OCI-LY3 (cell line): ENCODE measurements around the gene SVEP1.

Source experiments
- H2AFZ ChIP-seq: fragments of 200-600, 300-600 bp; shearing (Covaris generic); 2 replicates; pipeline ENCODE4 v1.6.0; 2014; ENCODE audit warnings: antibody characterized with exemption, low read depth, low read length
- H3K27ac ChIP-seq: fragments of 200-600, 300-600 bp; sonication (generic); 2 replicates; pipeline ENCODE4 v1.5.1; 2014; ENCODE audit warnings: mild to moderate bottlenecking, low read length, moderate library complexity, mixed read lengths
- H3K27me3 ChIP-seq: fragments of 200-600, 300-600 bp; sonication (generic); 2 replicates; pipeline ENCODE4 v1.6.1; 2014; ENCODE audit warnings: low read depth, low read length, mixed read lengths
- H3K36me3 ChIP-seq: fragments of 200-600, 300-600 bp; sonication (generic); replicated peaks from 2 replicates; pipeline ENCODE3; 2014; ENCODE audit warnings: low read depth, low read length, mixed read lengths
- H3K4me1 ChIP-seq: fragments of 300-600, 200-600 bp; sonication (generic); 2 replicates; pipeline ENCODE4 v1.6.1; 2014; ENCODE audit warnings: low read length, mixed read lengths
- H3K4me2 ChIP-seq: fragments of 200-600, 300-600 bp; sonication (generic); 2 replicates; pipeline ENCODE4 v1.6.1; 2014; ENCODE audit warnings: low read length, mixed read lengths
- H3K4me3 ChIP-seq: fragments of 300-600, 200-600 bp; sonication (generic); 2 replicates; pipeline ENCODE4 v1.5.1; 2014; ENCODE audit warnings: antibody characterized with exemption, mild to moderate bottlenecking, low read length, moderate library complexity
- H3K79me2 ChIP-seq: fragments of 300-600, 200-600 bp; shearing (Covaris generic); 2 replicates; pipeline ENCODE4 v1.6.1; 2014; ENCODE audit warnings: mild to moderate bottlenecking, low read length, mixed read lengths
- H3K9ac ChIP-seq: fragments of 300-600, 200-600 bp; shearing (Covaris generic); 2 replicates; pipeline ENCODE4 v1.6.0; 2014; ENCODE audit warnings: mild to moderate bottlenecking, low read length, moderate library complexity
- H3K9me3 ChIP-seq: fragments of 200-600, 300-600 bp; shearing (Covaris generic); 2 replicates; pipeline ENCODE4 v1.6.1; 2014; ENCODE audit warnings: low read length, mixed read lengths; ENCODE audit not compliant: insufficient read depth
- H4K20me1 ChIP-seq: fragments of 200-600, 300-600 bp; sonication (generic); 2 replicates; pipeline ENCODE4 v1.6.1; 2016; ENCODE audit warnings: low read length, mixed read lengths; ENCODE audit not compliant: insufficient read depth
- EZH2phosphoT487 ChIP-seq: fragments of 200-600 bp; shearing (Covaris generic); IDR thresholded peaks from 2 replicates; pipeline ENCODE4 v1.6.1; 2018; ENCODE audit warnings: antibody characterized with exemption, mixed run types, low read depth
- TF ChIP-seq, protein P1 (sequence below): fragments of 200-600, 300-600 bp; sonication (generic); IDR thresholded peaks from 2 replicates; pipeline ENCODE4 v1.5.1; 2014; ENCODE audit warnings: antibody characterized with exemption, low read length, low read depth

The SVEP1 gene

DNA sequence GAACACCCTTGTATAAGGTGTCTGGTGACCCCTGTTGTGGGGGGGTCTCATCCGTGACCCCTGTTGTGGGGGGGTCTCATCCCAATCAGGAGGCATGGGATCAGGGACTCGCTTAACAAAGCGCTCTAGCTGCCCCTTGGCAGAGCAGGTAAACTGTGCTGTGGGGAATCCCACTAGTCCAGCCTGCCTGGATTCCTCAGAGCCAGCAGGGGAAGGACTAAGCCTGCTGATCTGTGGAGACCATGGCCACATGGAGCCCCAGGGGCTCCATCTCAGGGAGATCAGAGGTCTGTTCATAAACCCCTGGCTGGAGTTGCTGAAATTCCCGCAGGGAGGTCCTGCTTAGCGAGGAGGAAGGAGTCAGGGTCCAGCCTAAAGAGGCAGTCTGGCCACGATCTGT lies 196.1 kb downstream of the SVEP1 start:
- H3K27me3 ChIP-seq: peaks cover 7% of the 10 kb centered on the region; the same call in 1 of the 2 replicates
- H3K4me3 ChIP-seq: no peak overlapping the region
- H3K79me2 ChIP-seq: no peaks in the 10 kb centered on the region
- no peak overlapping the region for H3K9ac ChIP-seq
- H3K36me3 ChIP-seq: no peaks in the 10 kb centered on the region
- H4K20me1 ChIP-seq: no peaks in the 10 kb centered on the region
- H3K9me3 ChIP-seq: no peaks in the 10 kb centered on the region
- H2AFZ ChIP-seq: no peak overlapping the region
- no peak overlapping the region for H3K4me2 ChIP-seq
- H3K4me1 ChIP-seq: no peaks in the 10 kb centered on the region
- TF ChIP-seq, protein P1, sequence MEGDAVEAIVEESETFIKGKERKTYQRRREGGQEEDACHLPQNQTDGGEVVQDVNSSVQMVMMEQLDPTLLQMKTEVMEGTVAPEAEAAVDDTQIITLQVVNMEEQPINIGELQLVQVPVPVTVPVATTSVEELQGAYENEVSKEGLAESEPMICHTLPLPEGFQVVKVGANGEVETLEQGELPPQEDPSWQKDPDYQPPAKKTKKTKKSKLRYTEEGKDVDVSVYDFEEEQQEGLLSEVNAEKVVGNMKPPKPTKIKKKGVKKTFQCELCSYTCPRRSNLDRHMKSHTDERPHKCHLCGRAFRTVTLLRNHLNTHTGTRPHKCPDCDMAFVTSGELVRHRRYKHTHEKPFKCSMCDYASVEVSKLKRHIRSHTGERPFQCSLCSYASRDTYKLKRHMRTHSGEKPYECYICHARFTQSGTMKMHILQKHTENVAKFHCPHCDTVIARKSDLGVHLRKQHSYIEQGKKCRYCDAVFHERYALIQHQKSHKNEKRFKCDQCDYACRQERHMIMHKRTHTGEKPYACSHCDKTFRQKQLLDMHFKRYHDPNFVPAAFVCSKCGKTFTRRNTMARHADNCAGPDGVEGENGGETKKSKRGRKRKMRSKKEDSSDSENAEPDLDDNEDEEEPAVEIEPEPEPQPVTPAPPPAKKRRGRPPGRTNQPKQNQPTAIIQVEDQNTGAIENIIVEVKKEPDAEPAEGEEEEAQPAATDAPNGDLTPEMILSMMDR: no peak
- no peak for TF ChIP-seq EZH2phosphoT487
- H3K27ac ChIP-seq: no peak overlapping the region

DNA sequence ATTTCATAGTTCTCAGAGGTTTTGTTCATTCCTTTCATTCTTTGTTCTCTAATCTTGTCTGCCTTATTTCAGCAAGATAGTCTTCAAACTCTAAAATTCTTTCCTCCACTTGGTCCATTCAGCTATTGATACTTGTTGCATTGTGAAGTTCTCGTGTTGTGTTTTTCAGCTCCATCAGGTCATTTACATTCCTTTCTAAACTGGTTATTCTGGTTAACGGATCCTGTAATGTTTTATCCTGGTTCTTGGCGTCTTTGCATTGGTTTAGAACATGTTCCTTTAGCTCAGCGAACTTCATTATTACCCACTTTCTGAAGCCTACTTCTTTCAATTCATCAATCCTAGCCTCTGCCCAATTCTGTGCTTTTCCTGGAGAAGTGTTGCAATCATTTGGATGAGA lies 196.8 kb downstream of the SVEP1 start:
- TF ChIP-seq, protein P1: no peak
- no peak for TF ChIP-seq EZH2phosphoT487
- Histone ChIP-seq H3K9ac (no peak overlapping the region), H3K4me3 (no peak overlapping the region), H3K36me3 (no peaks in the 10 kb centered on the region), H4K20me1 (no peaks in the 10 kb centered on the region), H3K79me2 (no peaks in the 10 kb centered on the region), H2AFZ (no peak overlapping the region), H3K9me3 (no peaks in the 10 kb centered on the region), H3K27me3 (peaks cover 7% of the 10 kb centered on the region), H3K4me1 (no peaks in the 10 kb centered on the region), H3K27ac (no peak overlapping the region), H3K4me2 (no peak overlapping the region)

DNA sequence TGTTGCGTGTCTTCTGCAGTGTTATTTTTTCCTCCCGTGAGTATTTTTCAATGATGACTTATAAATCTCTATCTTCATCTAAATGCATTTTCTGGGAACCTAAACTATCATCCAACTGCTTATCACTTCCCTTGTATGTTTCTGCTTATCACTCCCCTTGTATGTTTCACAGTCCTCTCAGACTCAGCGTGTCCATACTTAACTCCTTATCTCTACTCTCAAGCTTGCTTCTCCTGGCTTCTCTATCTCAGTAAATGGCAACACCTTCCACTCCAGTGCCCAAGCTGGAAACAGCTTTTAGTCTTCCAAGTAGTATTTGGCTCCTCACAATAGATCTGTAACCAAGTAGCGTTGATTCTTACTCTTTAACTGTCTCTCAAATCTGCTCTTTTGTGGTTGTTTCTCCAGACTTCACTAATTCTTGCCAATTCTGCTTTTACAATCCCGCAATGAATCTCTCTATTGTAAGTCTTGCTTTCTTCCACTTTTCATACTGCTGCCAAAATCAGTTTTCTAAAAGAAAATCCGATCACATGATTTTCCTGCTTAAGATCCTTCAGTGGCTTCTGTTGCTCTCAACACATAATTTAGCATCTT lies 208.0 kb downstream of the SVEP1 start:
- TF ChIP-seq, protein P1: no peak
- no peak for TF ChIP-seq EZH2phosphoT487
- Histone ChIP-seq H3K4me2 (no peak overlapping the region), H3K4me1 (no peaks in the 10 kb centered on the region), H3K9ac (no peak overlapping the region), H3K9me3 (no peaks in the 10 kb centered on the region), H3K36me3 (no peaks in the 10 kb centered on the region), H3K27me3 (peaks cover 11% of the 10 kb centered on the region; the same call in 1 of the 2 replicates), H4K20me1 (no peaks in the 10 kb centered on the region), H3K4me3 (no peak overlapping the region), H2AFZ (no peak overlapping the region), H3K79me2 (no peaks in the 10 kb centered on the region), H3K27ac (no peak overlapping the region)

DNA sequence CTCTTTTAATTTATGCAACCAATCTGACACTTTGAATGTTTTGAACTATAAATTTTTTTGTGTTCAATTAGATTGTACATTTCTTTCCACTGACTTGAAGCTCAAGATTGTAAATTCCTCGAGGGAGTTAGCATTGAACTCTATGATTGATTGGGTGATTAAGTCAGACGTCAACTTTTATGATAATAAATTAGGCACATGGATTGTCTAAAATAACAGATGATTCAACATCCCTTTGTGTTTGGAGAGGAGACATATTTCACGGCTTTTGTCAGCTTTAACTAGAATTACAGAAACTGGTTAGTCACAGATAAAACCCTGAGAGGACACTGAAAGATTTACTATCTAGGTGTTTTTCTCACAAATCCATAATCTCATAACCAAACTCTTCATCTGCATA lies 209.2 kb downstream of the SVEP1 start:
- H3K4me3 ChIP-seq: no peak overlapping the region
- no peak overlapping the region for H3K4me2 ChIP-seq
- no peaks in the 10 kb centered on the region for H3K79me2 ChIP-seq
- no peaks in the 10 kb centered on the region for H3K4me1 ChIP-seq
- H2AFZ ChIP-seq: no peak overlapping the region
- H4K20me1 ChIP-seq: no peaks in the 10 kb centered on the region
- no peak for TF ChIP-seq EZH2phosphoT487
- TF ChIP-seq, protein P1: no peak
- H3K9ac ChIP-seq: no peak overlapping the region
- no peak overlapping the region for H3K27ac ChIP-seq
- no peaks in the 10 kb centered on the region for H3K36me3 ChIP-seq
- no peaks in the 10 kb centered on the region for H3K9me3 ChIP-seq
- H3K27me3 ChIP-seq: peaks cover 11% of the 10 kb centered on the region; the same call in 1 of the 2 replicates
